Measurements from ENCODE around the gene TLE6. TPM values are rescaled to one million over a fixed set of nuclear protein-coding genes. Genes with fewer than 3 reads are reported as not detected.

TLE6 gene
- total RNA-seq, 1 experiment from 2014 or later: 1.1 TPM

GRCh38 chr19:2973229-2973628 is 4.1 kb upstream of the TLE6 start:
- Histone ChIP-seq H3K27me3 (ENCODE audit: insufficient read depth, low read depth) (no peaks in the 10 kb centered on the region), H3K36me3 (ENCODE audit: low read depth) (no peaks in the 10 kb centered on the region), H3K27ac (no peak overlapping the region), H2AFZ (no peak overlapping the region), H3K9me3 (ENCODE audit: insufficient read depth, low read depth) (no peaks in the 10 kb centered on the region), H3K4me2 (no peak overlapping the region), H3K4me3 (no peak overlapping the region), H3K79me2 (ENCODE audit: low read depth) (no peaks in the 10 kb centered on the region), H3K9me2 (ENCODE audit: insufficient read depth) (no peaks in the 10 kb centered on the region), H4K20me1 (ENCODE audit: insufficient read depth) (no peaks in the 10 kb centered on the region), H3F3A (ENCODE audit: insufficient read depth, low read depth) (no peaks in the 10 kb centered on the region), H3K4me1 (replicated peaks; ENCODE audit: insufficient read depth) (0 out of 2 replicates have a peak, but pooled peaks cover 7% of the 10 kb centered on the region)
- TF ChIP-seq EZH2 (IDR thresholded peaks at IDR 0.05; ENCODE audit: low read depth): no peak
- no peak for TF ChIP-seq CTCF (conservative IDR thresholded peaks at IDR 0.05)
- no peak for DNase-seq
- intact Hi-C loops (cut with micrococcal nuclease; ENCODE audit: unreplicated experiment): no loop called here
- ChIA-PET POLR2A (ENCODE audit: unreplicated experiment) (no interaction called here), CTCF (no interaction called here)
- no TSS peak for BruUV-seq (replicated peaks)

- no peaks in the 10 kb centered on the region for H3K36me3 ChIP-seq (ENCODE audit: low read depth)
- H3F3A ChIP-seq (ENCODE audit: insufficient read depth, low read depth): no peaks in the 10 kb centered on the region
- H3K4me3 ChIP-seq: no peak overlapping the region
- no peaks in the 10 kb centered on the region for H3K9me2 ChIP-seq (ENCODE audit: insufficient read depth)
- no TSS peak for BruUV-seq (replicated peaks)
- no peak overlapping the region for H3K4me2 ChIP-seq
- no peak overlapping the region for H2AFZ ChIP-seq
- no peak overlapping the region for H3K27ac ChIP-seq
- intact Hi-C loops (cut with micrococcal nuclease; ENCODE audit: unreplicated experiment): loop anchor here (5.0 kb wide), 1 partner anchor 63 kb away; no protein-coding TSS in a partner anchor
- H3K9me3 ChIP-seq (ENCODE audit: insufficient read depth, low read depth): no peaks in the 10 kb centered on the region
- TF ChIP-seq EZH2 (IDR thresholded peaks at IDR 0.05; ENCODE audit: low read depth) (no peak), CTCF (conservative IDR thresholded peaks at IDR 0.05) (no peak)
- 0 out of 2 replicates have a peak, but pooled peaks cover 7% of the 10 kb centered on the region for H3K4me1 ChIP-seq (replicated peaks; ENCODE audit: insufficient read depth)
- ChIA-PET POLR2A (ENCODE audit: unreplicated experiment) (no interaction called here), CTCF (no interaction called here)
- no peaks in the 10 kb centered on the region for H4K20me1 ChIP-seq (ENCODE audit: insufficient read depth)
- H3K27me3 ChIP-seq (ENCODE audit: insufficient read depth, low read depth): no peaks in the 10 kb centered on the region
- no peak for DNase-seq
- H3K79me2 ChIP-seq (ENCODE audit: low read depth): no peaks in the 10 kb centered on the region
These were observed 2.9 kb upstream of the TLE6 start for GRCh38 chr19:2974342-2975041.

GRCh38 chr19:2976609-2977000 is 759 bp upstream of the TLE6 start:
- DNase-seq: no peak
- Histone ChIP-seq H3K4me2 (peak overlapping the region; percentile 95), H3K4me1 (replicated peaks; ENCODE audit: insufficient read depth) (0 out of 2 replicates have a peak, but pooled peaks cover 4% of the 10 kb centered on the region), H3K79me2 (ENCODE audit: low read depth) (no peaks in the 10 kb centered on the region), H3K4me3 (peak overlapping the region; percentile 60; the same call in 1 of the 2 replicates), H3K9me2 (ENCODE audit: insufficient read depth) (no peaks in the 10 kb centered on the region), H3F3A (ENCODE audit: insufficient read depth, low read depth) (no peaks in the 10 kb centered on the region), H3K9me3 (ENCODE audit: insufficient read depth, low read depth) (no peaks in the 10 kb centered on the region), H2AFZ (peak overlapping the region; percentile 75), H3K27me3 (ENCODE audit: insufficient read depth, low read depth) (no peaks in the 10 kb centered on the region), H3K36me3 (ENCODE audit: low read depth) (no peaks in the 10 kb centered on the region), H3K27ac (no peak overlapping the region), H4K20me1 (ENCODE audit: insufficient read depth) (no peaks in the 10 kb centered on the region)
- TF ChIP-seq CTCF (conservative IDR thresholded peaks at IDR 0.05): no peak
- TF ChIP-seq EZH2 (IDR thresholded peaks at IDR 0.05; ENCODE audit: low read depth): no peak
- POLR2A ChIA-PET (ENCODE audit: unreplicated experiment): no interaction called here
- intact Hi-C loops (cut with micrococcal nuclease; ENCODE audit: unreplicated experiment): loop anchor here (2.0 to 5.0 kb wide), 2 partner anchors 26 to 61 kb away; no protein-coding TSS in a partner anchor
- CTCF ChIA-PET: no interaction called here
- BruUV-seq (replicated peaks): no TSS peak

Measured in PC-9 (cell line).